ENCODE measurements around the gene ODF2.

DNA sequence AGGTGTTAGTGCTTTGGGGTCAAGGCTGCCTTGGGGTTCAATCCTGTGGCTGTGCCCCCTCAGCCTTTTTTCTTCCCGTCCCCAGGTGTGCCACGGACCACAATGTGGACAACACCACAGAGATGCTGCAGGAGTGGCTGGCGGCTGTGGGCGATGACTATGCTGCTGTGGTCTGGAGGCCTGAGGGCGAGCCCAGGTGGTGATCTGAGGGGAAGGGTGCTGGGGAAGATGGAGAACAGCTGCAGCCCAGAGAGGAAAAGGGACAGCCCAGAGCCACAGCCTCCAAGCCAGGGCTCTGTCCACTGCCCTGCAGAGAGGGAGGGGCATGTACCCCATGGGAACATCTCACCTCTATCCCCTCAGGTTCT lies 33.0 kb upstream of the ODF2 start:
- TF ChIP-seq, protein P1, sequence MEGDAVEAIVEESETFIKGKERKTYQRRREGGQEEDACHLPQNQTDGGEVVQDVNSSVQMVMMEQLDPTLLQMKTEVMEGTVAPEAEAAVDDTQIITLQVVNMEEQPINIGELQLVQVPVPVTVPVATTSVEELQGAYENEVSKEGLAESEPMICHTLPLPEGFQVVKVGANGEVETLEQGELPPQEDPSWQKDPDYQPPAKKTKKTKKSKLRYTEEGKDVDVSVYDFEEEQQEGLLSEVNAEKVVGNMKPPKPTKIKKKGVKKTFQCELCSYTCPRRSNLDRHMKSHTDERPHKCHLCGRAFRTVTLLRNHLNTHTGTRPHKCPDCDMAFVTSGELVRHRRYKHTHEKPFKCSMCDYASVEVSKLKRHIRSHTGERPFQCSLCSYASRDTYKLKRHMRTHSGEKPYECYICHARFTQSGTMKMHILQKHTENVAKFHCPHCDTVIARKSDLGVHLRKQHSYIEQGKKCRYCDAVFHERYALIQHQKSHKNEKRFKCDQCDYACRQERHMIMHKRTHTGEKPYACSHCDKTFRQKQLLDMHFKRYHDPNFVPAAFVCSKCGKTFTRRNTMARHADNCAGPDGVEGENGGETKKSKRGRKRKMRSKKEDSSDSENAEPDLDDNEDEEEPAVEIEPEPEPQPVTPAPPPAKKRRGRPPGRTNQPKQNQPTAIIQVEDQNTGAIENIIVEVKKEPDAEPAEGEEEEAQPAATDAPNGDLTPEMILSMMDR (IDR thresholded peaks at IDR 0.05; ENCODE audit: low read length), result no peak
- TF ChIP-seq EZH2 (IDR thresholded peaks at IDR 0.05; ENCODE audit: borderline replicate concordance, low read length), result no peak

All from OCI-LY1 (cell line).